HG03175 (cell line): ENCODE measurements around the gene ARID5B.
"Not testable (repeated sequence)": the region's sequence is repeated elsewhere in the genome, so short reads cannot be mapped to it uniquely, and the experiment has no call there.

Experiments used
- ATAC-seq: cut with Tn5 transposase; IDR thresholded peaks from one replicate; pipeline ENCODE4 v1.9.1; 2021; ENCODE audit warnings: mild to moderate bottlenecking, moderate library complexity; ENCODE audit not compliant: unreplicated experiment

Gene ARID5B

DNA sequence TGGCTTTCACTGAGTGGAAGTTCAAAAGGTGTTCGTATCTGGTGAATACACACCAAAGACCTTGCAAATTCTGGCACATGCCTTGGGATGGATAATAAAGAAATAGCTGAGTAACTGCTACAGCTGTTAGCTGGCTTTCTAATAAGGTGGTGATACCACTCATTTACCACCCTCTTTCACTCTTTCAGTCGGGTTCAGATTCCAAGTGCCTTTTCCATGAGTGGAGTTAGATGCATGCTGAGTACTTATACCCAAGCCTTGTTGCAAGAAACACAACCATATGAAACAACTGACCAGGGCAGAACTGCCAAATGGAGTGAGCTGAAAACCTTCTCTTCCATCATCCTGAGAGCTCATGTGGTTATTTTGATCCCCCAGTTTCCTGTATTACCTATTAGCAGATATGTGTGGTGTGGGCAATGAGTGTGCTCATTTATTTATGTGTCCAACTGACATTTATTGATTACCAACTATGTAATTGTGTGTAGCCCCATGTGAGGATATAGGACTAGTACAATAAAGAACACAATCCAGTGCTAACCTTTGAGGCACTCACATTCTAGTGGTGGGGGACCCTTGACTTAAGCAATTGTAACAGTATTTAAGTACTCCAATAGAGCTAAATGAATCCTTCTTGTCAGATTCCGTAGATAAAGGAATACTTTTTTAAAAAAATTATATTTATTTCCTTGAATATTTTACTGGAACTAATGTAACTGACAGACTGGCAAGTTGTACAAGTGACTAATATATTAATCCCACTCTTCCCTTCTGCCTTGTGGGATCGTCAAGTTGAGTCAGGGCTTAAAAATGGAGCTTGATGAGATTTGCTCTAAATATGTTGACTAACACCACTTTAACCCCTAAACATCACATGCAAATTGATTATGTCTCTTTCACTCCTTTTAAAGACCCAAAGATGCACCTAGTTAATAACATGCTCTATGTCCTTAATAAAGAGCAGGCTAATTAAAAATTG is 124.7 kb downstream of the ARID5B start:
- no peak for ATAC-seq

DNA sequence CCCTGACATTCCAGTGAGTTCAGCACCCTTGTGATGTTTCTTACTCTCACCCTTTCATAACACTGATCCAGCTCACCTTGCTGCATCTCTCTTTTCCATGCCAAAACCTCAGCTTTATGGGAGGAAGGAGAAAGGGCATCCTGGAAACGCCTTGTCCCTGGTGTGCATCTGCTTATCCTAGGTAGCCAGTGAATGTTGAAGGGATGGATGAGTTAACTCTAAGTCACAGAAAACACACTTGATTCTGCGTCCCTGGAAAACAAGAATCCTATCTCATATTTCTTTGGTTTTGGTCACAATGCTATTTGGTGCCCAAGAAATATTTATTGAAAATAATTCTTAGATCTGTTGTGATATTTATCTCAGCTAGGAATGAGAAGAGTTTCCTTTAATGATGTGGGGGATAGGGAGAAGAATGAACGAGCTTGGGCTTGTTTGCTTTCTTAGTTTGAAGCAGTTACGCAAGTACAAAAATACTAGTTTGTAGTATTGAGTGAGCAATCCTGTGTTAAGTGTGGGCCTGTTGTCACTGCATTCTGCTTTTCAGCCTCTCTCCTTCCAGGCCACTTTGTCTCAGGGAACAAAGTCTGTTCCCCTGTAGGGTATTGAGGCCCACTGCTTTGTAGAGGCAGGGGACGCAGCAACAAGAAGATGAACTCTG is 126.5 kb downstream of the ARID5B start:
- no peak for ATAC-seq

GRCh38 chr10:62028502-62028842 is 127.0 kb downstream of the ARID5B start:
- ATAC-seq, result not testable (repeated sequence)

- ATAC-seq, result no peak
These were observed 127.9 kb downstream of the ARID5B start for GRCh38 chr10:62029401-62029800.

DNA sequence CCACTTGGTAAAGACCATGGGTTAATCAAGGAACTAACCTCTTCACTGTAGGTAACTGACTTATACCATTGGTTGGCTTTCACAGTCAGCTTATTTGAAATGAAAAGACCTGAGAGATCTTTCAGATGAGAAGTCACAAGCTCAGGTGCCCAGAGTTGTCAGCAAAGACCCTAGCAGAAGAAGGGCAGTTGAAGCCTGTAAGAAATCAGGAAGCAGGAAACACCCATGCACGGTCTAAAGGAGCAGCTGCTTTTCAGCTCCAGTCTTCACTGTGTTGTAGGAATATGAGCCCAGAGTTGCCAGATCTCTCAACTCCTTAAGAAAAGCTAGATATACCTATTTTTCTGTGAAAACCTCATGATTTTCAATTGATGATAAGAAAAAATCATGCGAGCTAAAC is 130.0 kb downstream of the ARID5B start:
- no peak for ATAC-seq

GRCh38 chr10:62033125-62033524 is 131.6 kb downstream of the ARID5B start:
- no peak for ATAC-seq

DNA sequence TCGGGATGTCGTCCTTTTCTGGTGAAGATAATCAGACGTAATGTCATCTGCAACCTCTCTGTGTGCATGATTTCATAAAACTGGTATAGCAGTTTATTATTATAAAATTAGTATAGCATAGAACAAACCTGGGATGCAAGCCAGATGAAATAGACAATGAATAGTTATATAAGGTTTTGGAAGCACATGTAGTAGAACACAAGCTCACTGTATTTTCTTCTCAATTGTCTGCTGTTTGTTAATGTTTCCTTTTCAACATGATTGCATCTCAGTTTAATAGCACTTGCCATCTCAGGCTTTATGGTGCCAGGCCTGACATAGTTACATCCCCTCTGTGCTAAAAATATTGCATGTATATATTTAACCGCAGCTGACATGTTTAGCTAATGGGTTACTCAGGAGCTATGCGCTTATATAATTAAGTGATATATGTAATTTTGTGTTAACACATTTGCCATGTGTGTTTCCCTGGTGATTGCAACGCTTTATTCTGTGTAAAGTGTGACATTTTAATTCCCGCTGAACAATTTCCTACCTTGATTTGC is 132.7 kb downstream of the ARID5B start:
- no peak for ATAC-seq

- no peak for ATAC-seq
These were observed 134.9 kb downstream of the ARID5B start for GRCh38 chr10:62036186-62037081.

DNA sequence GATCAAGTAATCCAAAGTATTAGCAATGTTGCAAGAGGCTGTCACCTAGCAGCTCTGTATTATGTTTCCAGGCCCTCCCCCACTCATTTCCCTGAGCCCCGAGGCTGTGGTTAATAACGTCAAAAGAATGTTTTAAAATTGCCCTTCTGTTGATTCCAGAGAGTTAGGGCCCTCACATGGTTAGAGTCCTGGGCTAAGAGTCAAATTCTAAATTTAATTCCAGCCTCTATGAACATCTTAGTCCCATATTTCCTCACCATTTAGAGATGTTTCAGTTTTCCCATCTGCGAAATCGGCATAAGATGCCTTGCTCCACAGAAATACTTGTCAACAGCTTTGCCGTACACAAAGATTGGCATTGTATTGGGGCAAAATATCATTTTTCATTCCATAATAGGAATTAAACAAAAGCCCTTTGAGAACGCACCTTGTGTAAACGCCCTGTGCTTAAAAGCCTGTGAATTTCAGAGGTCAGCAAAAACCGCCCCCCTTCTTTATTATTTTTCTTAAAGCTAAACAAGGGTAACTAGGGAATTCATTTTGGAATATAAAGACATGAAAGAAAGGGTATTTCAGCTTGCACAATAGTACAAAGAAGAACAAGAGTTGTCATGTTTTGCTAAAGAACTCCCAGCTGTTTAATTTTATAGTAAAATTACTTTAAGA is 135.8 kb downstream of the ARID5B start:
- ATAC-seq, result no peak

- no peak for ATAC-seq
These were observed 136.6 kb downstream of the ARID5B start for GRCh38 chr10:62037890-62038608.

GRCh38 chr10:62038609-62039190 is 137.2 kb downstream of the ARID5B start:
- ATAC-seq, result peak; percentile 69

- ATAC-seq, result no peak
These were observed 138.5 kb downstream of the ARID5B start for GRCh38 chr10:62039954-62040353.

- ATAC-seq, result no peak
These were observed 139.4 kb downstream of the ARID5B start for GRCh38 chr10:62040881-62041280.

- ATAC-seq, result no peak
These were observed 142.0 kb downstream of the ARID5B start for GRCh38 chr10:62043421-62044021.

- no peak for ATAC-seq
These were observed 143.1 kb downstream of the ARID5B start for GRCh38 chr10:62044566-62044965.

DNA sequence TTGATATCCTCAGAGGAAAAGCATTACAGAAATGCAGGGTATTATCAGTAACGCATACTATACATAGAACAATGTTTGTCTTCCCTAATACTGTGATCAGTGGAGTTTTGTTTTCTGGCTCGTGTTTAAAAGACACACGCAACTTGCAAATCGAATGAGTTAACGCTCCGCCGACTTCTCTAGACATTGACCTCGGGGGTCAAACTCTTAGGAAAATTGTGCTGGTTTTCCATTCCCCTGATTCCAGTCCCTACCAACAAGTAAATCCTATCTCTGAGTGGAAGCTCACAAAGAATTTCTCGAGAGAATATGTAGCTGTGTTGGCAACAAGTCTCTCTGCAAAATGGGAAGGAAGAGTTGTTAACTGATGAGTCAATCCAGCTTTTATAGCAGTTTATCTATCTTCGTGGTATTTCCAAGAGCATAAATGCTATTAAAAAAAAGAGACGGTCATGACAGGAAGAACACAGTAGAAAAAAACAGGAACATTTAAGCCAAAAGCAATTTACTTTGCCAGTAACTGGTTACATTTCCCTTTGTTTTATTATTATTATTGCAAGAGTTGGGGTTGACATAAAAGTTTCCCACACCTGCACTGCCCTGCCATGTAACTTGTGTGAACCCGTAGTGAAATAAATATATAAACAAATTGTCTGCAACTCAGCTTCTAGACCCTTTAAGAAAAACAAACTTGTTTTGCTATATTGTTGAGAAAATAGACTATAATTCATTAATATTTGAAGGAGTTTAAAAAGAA is 144.4 kb downstream of the ARID5B start:
- peak; percentile 1 for ATAC-seq

GRCh38 chr10:62046522-62047227 is 145.2 kb downstream of the ARID5B start:
- peak; percentile 60 for ATAC-seq
